ENCODE data around the gene INSIG1.

Gene INSIG1

DNA sequence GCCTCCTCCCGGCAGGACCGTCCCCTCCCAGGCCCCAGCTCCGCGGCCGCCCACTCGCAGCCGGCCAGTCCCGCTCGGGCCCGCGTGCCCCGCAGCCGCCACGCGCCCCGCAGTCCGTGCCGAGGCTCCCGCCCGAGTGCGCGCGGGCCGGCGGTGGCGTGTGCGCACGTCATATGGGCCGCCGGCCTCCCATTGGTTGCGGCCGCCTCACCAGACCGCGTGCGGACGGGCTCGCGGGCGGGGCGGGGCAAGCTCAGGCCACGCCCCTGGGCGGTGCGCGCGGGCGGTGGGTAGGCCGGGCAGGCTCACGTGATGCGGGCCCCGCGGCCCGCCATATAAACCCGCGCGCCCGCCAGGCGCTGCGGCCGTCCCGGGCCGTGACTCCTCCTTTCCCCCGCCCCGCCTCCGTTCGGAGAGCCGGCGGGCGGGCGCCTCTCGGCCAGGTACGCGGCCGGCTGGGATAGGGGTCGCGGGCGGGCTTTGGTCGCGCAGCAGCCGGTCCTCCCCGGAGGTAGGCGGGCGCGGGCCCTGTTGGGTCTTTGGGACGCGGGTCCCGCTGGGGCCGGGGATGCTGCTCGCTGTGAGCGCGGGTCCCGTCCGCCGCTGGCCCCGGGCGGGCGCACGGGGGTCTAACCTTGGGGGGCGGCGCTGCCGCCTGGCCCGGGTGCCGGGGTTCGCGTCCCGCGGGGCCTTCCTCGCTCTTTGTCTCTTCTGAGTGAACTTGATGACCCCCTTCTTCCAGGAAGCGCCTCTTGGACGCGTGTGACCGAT is at the start of gene INSIG1:
TSS of gene INSIG1 (plus strand) at position 362 of the 771 bp plus-strand sequence. CDS start at position 770, 408 bp downstream.
- DNase-seq (ENCODE audit: low read depth in 2 of 2): peak; percentile 76 to 90

DNA sequence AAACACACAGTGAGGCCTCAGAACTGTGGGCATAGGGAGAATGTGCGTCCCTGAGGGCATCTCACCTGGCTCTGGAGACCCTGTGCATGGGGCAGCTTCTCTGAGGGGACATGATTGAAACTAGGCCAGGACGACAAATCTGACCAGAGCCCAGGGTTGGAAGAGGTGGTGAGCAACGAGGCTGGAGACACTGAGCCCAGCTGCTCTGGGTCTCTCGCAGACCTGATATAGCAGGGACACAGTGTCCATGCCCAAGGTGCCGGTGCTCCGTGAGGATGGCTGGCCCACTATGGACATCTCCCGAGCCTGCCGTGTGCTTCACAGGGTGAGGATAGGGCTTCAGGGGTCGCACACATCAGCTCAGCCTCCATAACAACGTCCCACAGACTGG is 49.3 kb upstream of the INSIG1 start:
- DNase-seq (ENCODE audit: low read depth in 2 of 2): no peak

DNA sequence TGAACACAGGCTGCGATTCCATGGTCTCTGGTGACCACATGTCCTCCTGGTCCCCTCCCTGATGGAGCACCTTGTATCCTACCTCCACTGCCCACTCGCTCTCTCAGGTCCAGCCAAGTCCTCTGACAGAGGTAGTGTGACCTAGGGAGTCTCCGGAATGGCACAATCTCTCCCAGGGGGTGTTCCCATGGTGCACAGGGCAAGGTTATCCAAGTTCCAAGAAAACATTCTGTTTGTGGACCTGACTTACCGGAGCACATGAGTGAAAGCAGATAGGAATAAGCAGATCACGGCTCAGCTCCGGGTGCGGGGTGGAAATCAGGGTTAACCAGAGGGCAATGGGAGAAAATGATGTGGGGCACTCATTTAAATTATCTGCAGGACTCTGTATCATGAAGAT is 45.8 kb upstream of the INSIG1 start:
- DNase-seq (ENCODE audit: low read depth in 2 of 2): no peak

DNA sequence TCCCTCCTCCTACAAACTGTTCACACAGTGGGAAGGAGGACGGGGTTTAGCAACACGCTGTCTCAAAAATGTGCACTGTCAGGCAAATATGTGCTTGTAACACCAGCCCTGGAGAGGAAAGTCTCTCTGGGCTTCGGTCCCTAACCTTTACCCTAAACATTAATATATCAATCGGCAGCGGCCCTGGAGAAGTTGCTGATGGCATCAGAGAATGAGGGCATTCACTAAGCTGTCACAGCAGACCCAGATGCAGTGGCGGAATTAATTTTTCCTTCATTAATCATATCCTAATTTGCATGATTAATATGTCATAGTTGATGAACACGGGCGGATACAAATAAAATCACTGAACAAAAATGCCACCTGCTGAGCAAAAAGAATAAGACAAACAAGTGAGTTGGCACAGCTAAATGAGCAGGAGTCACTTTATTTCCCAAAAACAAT is 45.2 kb upstream of the INSIG1 start:
- no peak for DNase-seq (ENCODE audit: low read depth in 2 of 2)

DNA sequence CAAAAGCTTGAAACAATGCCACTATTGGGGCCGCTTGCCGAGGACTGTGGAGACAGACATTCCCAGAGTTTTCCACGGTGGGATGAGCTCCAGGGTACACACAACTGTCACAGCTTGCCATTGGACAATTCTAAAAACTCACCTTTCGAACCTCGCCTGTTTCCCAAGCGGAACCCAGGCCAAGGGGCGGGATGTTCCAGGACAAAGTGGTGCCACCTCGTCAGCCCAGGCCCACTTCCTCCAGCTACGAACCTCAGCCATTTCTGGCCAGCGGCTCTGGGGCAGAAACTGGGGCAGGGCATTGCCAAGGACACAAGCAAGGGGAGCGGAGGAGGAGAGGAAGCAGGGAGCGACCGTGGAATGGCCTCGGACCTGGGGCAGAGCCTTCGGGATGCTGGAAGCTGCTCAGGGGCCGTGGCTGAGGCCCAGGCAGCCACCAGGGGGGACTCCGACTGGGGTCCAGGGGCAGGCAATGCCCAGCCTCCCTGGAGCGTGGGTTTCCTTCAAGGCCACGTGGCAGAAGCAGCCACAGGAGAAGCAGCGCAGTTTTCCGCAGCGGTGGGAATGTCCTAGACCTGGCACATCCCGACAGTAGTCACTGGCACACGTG is 44.7 kb upstream of the INSIG1 start:
- DNase-seq (ENCODE audit: low read depth in 2 of 2): no peak

DNA sequence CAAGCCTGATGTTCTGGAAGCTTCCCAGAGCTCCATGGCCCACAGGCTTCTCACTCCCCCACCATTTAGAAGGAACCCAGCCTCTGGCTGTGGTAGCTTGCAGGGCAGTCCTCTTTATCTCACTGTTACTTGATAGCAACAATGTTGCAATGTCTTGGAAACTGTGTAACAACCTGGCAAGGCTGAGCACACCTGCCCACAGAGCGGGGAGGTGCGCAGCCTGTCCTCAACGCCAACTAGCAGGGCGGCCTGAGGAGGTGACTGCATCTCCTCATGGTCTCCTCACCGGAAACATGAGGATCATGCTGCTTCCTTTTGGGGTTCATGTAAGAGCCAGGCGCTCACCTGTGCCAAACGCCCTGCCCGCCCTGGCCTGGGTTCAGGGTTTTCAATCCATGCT is 43.7 kb upstream of the INSIG1 start:
- DNase-seq (ENCODE audit: low read depth in 2 of 2): no peak

DNA sequence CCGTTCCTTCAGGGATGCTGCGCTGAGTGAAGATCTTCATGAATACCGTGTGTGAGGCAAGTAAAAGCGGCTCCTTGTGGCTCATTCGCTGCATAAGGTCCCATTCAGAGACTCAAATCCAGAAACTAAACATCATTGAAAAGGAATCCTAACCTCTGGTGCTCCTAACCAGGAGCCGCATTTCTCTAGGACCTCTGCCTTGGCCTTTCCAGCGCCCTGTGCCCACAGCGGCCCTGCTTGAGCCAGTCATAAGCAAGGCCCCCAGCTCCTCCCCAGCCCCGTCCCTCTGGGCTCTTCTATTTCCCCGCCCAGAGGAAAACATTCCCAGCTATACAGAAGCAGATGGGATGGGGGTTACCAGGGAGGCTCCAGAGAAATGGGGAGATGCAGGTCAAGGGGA is 42.6 kb upstream of the INSIG1 start:
- DNase-seq (ENCODE audit: low read depth in 2 of 2): no peak

DNA sequence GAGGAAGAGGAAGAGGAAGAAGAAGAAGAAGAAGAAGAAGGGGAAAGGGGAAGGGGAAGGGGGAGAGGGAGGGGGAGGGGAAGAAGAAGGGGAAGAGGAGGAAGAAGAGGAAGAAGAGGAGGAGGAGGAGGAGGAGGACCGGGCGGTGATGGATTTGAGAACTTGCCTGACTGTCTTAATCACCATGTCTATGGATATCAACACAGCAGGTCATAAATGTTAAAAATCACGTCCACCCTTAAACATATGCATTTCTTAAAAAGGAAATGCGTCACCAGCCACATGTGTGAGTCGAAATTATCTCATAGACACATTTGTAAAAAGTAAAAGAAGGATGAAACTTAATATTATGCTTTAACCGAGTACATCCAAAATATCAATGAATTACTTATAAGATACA is 42.1 kb upstream of the INSIG1 start:
- DNase-seq (ENCODE audit: low read depth in 2 of 2): no peak

DNA sequence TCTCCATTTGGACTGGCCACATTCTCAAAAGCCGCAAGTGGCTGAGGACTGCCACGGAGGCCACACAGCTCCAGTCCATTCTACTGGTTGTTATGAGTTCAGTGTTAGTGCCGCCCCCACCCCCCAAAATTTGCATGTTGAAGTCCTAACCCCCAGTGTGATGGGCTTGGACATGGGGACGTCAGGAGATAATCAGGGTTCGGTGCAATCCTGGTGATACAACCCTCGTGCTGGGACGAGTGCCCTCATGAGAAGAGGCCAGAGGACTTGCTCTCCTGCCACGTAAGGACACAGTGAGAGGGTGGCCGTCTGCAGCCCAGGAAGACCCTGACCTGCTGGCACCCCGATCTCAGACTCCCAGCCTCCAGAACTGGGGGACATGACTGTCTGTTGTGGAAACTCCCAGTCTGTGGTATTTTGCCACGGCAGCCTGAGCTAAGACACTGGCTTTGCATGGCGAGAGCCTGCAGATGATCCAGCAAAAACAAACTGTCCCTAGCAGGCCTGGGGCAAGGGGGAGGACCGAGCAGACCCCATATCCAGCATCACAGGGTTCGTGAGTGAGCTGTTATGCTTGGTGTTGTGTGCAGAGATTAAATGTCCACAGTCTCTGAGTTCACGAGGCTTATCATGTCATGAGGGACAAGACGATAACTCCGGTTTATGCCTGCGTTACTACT is 41.5 kb upstream of the INSIG1 start:
- DNase-seq (ENCODE audit: low read depth in 2 of 2): no peak

DNA sequence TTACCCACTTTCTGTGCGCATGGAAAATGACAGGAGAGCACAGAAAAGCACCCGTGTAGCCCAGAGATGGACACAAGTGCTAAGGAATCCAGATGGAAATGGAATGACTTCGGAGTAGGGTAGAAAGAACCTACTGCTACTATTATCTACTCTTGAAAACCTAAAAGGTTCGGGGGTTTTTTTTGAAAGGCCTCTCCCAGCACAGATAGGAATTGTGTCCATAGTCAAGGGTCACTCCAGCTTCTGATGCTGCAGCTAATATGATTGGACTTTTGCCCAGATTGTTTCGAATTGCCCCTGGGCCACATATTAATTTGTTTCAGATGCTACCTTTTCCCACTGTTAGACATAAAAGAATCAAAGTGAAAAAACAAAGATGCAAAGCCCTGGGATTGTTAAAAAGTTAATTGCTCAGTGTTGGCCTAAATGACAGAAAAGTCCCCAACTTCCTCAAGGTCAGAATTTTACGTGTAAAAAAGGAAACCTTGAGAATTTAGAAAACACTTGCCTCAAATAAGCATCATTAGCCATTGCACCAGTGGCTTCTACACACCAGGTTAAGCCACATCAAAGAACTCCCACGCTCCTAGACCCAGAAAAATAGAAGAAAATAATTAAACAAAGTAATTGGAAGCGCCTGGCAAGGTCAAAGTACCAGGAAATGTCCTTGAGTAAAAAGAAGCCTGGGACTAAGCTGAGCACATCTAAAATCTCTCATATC is 40.8 kb upstream of the INSIG1 start:
- DNase-seq (ENCODE audit: low read depth in 2 of 2): no peak

DNA sequence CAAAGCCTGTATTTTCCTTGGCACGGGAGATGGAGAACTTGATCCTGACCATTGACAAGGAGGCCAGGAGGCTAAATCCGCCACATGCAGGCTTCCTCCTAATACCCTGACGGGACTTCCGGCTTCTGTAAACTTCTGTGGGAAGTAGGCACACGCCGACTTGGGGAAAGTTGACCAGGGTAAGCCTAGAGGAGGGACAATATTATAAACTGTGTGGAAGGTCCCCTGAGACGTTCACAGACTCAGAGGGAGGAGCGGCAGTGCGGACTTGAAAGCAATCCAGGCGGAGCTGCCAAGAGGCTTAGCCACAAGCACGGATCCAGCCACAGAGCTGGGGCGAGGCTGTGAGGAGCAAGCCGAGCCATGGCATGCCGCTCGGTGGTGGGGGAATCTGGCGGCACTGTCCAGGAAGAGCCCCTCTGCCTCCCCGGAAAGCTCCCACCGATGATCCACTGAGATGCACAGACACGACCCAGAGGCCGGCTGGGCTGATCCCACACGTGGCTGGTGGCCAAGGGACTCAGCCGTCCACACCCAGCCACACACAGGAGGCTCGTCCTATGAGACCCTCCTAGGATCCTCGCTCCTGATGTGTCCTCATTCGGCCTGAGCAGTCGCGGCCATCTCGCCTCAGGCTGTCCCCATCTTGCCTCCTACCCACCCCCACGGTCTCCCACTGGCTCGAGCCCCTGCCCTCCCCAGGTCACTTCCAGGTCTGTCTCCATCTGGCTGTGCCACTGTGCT is 40.0 kb upstream of the INSIG1 start:
- no peak for DNase-seq (ENCODE audit: low read depth in 2 of 2)

DNA sequence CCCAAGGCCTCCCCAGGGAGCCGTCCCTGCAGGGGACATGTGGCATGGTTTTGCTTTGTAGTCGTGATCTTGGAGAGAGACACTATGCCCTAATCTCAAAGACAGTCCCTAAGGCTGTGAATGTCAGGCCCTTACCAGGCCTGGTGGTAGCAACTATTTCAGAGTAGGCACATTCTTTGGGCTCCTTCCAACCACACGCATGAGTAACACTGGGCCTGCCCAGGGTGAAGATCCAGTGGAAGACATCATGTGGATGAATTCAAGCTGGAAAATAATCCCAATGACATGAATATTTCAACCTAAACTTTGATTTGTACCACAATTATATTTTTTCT is 39.5 kb upstream of the INSIG1 start:
- DNase-seq (ENCODE audit: low read depth in 2 of 2): no peak

DNA sequence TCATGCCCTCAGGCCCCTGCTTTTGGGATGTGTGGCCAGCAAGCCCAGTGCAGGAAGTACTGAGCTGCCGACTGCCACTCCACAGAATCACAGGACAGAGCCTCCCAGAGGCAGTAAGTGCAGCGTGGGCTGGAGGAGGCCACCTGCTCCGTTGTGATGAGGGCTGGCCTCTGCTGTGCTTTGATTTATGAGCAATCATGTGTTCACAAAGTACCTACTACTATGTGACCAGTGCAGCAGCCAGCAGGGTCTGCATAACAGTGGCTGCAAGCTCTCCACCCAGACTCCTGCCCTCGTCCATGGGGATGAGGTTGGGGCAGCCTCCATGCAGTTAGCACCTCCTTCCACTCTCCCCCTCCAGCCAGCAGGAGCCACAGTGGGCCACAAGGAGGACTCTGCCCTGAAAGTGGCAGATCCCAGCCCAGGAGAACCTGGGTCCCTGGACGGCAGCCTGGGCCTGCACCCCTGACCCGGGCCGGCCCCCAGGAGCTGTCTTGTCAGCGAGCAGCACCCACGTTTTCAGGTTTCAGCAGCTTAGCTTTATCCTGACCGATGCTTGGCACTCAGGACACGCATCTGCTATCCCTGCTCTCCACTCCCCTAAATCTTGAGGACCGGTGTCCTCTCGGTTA is 37.7 kb upstream of the INSIG1 start:
- no peak for DNase-seq (ENCODE audit: low read depth in 2 of 2)

DNA sequence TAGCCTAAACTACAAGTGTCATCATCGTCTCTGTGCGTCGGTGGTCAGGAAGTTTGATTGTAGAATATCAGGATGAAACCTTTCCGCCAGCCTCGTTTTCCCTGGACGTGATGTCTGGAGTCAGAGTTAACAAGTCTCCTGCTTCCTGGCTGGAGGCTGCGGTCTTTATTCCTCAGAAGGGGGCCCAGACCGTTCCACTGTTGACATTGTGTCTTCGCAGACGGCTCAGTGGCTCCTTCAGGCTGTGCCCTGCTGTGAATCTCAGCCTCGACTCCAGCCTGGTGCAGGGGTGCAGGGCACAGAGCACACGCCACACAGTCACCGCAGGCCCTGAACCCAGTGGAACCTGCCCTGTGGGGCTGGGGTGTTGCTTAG is 37.2 kb upstream of the INSIG1 start:
- no peak for DNase-seq (ENCODE audit: low read depth in 2 of 2)

DNA sequence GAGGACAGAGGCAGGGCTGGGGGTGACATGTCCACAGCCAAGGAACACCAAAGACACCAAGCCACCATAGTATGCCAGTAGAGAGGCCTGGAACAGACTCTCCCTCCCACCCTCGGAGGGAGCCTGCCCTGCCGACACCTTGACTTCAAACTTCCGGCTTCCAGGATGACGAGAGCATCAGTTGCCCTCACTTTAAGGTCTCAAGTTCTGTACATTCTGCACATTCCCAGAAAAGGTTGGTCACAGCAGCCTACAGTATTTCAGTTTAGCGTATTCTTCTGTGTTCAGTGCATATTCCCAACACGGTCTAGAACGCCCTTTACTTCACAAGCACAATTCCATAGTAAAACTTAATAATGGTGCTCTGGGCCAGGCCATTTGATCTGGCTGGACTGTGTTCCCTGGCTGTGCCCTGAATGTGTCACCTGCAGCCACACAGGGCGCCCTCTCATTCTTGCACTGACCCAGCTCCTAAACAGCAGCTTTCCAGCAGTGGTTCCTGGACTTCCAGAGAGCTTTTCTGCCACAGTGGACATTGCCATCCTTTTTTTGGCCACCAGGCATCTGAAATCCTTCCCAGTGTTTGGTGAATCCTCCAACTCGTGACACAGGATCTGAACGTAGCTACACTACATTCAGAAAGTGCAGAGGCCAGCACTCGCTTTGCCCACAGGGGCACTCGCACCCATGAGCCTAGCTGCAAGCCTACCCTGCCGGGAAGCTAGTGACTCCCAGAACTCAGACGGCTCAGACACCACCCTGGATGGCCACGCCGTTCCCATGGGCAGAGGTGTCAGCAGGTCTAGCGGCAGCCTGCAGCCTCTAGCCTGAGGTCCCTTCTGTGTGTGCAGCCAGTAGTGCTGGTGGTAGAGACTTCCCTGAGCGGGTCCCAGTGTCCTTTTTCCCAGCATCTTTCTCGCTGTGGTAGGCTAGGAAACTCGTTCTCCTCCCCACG is 36.4 kb upstream of the INSIG1 start:
- no peak for DNase-seq (ENCODE audit: low read depth in 2 of 2)

DNA sequence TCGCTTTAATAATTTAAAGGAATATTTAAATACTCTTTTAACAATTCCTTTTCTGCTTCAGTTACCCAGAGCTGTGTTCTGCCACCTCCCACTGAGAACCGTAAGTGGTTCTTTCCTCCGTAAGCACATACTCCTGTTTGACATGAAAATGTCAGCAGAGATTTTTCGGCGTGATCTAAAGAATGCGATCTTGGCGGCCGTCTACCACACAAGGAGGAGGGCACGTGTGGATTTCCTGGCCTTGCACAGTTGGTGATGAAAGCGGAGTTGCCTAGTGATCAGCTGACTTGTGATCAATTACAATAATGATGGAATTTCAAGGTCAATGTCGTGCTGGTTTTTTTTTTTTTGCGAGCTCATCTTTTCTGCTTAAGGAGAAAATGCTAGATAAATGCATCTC is 35.6 kb upstream of the INSIG1 start:
- no peak for DNase-seq (ENCODE audit: low read depth in 2 of 2)

DNA sequence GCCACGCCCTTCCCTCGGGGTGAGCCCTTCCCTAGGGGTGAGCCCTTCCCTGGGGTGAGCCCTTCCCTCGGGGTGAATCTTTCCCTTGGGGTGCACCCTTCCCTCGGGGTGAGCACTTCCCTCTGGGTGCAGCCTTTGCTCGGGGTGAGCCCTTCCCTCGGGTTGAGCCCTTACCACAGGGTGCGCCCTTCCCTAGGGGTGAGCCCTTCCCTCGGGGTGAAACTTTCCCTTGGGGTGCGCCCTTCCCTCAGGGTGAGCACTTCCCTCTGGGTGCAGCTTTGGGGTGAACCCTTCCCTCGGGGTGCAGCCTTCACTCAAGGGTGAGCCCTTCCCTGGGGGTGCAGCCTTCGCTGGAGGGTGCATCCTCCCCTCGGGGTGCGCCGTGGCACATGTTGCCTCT is 34.6 kb upstream of the INSIG1 start:
- DNase-seq (ENCODE audit: low read depth in 2 of 2): no peak

DNA sequence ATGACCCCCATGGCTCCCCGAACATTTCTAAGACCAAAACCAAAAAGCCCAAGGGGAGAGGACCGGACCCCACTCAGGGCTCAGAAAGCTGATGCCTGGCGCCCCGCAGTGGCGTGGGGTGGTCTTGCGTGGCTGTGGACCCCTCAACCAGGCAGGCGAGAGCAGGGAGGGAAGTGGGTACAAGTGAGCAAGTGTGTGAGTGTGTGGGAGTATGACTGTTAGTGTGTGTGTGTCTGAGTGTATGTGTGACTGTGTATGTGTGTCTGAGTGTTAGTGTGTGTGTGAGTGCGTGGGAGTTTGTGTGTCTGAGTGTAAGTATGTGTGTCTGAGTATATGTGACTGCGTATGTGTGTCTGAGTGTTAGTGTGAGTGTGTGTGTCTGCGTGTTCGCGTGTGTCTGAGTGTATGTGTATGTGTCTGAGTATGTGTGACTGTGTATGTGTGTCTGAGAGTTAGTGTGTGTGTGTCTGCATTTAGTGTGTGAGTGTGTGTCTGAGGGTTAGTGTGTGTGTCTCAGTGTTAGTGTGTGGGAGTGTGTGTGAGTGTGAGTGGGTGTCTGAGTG is 34.0 kb upstream of the INSIG1 start:
- DNase-seq (ENCODE audit: low read depth in 2 of 2): no peak

DNA sequence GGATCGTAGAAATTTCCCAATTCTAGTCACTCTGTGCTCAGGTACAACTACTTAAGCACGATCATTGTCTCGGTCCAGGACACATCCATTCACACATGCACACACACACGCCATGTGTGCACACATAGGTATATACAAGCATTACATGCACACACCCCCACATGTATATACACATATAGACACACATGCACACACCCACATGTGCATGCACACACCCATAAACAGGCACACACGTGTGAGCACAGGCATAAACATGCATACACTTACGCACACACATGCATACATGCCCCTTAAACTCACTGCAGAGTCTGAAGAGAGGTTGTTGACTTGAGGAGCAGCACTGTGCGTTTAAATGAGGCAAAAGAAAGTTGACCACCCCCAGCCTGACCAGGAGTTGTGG is 32.5 kb upstream of the INSIG1 start:
- no peak for DNase-seq (ENCODE audit: low read depth in 2 of 2)

DNA sequence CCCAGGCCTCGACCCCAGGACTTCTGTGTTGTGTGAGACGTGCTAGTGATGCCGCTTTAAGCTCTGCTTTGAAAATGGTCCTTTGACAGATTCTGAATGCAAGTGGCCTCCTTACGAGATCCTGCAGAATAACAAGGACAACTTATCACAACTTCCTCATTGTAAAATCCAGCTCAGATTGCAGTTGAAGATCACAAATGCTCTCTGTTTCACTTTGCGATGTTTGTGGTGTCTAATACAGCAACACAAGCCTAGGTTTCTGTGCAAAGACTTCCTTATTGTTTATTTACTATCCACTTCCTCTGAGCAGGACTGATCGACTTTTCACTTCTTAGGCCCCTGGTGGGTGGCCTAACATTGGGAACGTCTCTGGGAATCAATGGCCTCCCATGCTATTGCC is 31.7 kb upstream of the INSIG1 start:
- DNase-seq (ENCODE audit: low read depth in 2 of 2): no peak

Data from stimulated activated CD8-positive, alpha-beta memory T cell treated with anti-CD3 and anti-CD28 coated beads, Interleukin-7, amount 100 ng/mL, for 4 hours (primary cell).